ENCODE measurements around the gene ARHGAP26.

ARHGAP26 gene

DNA sequence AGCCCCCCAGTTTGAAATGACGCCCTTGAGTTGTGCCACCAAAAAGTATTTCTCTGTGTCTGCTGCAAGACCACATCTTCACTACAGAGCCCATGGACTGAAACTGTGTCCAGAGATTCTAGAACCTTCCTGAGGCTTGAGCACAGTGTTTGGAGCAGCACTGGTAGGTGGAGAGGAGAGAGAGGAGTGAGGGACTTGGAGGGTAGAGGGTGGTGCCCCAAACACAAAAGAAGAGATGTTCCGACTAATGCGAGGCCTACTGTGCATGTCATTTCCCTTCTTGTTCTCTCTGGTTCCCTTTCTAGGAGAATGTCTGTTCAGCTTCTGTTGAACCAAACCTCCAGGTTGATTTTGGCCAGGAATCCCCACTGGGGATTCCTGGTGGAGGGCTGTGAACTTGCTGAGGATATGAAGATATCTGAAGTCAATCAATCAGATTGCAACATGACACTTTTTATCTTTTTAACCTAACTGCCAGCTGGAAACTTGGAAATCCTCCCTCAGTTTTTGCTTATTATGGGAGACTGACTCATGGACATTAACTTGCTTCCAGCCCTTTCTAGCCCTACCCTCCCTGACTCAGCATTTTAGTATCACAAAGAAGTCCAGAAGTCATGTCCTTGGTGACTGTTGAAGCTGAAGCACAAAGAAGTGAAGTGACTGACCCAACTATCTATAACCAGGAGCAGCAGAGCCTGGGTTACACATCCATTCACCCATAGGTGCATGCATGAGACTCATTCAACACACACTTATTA is 478.8 kb downstream of the ARHGAP26 start:
- no peak for DNase-seq (ENCODE audit: low read depth, low spot score)
- Histone ChIP-seq H3K36me3 (ENCODE audit: insufficient read depth, insufficient read length, low read length) (no peaks in the 10 kb centered on the region), H3K9ac (ENCODE audit: insufficient read length, low read depth) (no peak overlapping the region)

DNA sequence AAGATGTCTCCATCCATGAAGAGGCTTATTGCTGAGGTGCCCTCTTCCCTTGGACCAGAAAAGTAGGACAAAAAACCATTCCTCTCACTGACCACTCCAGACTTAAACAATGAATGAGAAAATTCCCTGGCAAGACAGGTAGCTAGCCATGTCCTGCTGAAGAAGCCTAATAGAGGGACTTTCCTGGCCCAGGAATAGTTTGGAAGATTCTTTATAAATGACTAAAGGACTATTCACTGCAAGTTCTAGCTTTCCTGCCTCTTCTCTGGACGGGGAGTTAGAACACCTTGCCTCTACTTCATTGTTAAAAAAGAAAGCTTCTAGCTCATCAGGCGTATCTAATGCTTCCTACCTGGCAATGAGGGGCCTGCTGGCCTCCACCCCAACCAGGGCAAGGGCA is 479.7 kb downstream of the ARHGAP26 start:
- Histone ChIP-seq H3K4me3 (ENCODE audit: insufficient read length, low read depth) (no peak overlapping the region), H3K27me3 (ENCODE audit: insufficient read depth, insufficient read length) (no peaks in the 10 kb centered on the region), H3K9ac (ENCODE audit: insufficient read length, low read depth) (no peak overlapping the region), H3K36me3 (ENCODE audit: insufficient read depth, insufficient read length, low read length) (no peaks in the 10 kb centered on the region), H3K9me3 (ENCODE audit: insufficient read depth, low read length) (no peaks in the 10 kb centered on the region; the same call in 1 of the 2 replicates), H3K4me1 (ENCODE audit: insufficient read depth, insufficient read length) (no peaks in the 10 kb centered on the region)
- no peak for DNase-seq (ENCODE audit: low read depth, low spot score)
- TF ChIP-seq YY1 (IDR thresholded peaks at IDR 0.05; ENCODE audit: insufficient read depth, insufficient read length), result no peak
- TF ChIP-seq ZNF274 (IDR thresholded peaks at IDR 0.05; ENCODE audit: low read depth, low read length), result no peak
- no peak for TF ChIP-seq SUZ12 (IDR thresholded peaks at IDR 0.05; ENCODE audit: extremely low read depth, insufficient read depth, insufficient read length)

More for the DNA sequence above, 478.8 kb downstream of the ARHGAP26 start:
- H3K9me3 ChIP-seq (ENCODE audit: insufficient read depth, low read length), result no peaks in the 10 kb centered on the region; the same call in 1 of the 2 replicates
- TF ChIP-seq SUZ12 (IDR thresholded peaks at IDR 0.05; ENCODE audit: extremely low read depth, insufficient read depth, insufficient read length), result no peak
- no peak for TF ChIP-seq ZNF274 (IDR thresholded peaks at IDR 0.05; ENCODE audit: low read depth, low read length)
- TF ChIP-seq YY1 (IDR thresholded peaks at IDR 0.05; ENCODE audit: insufficient read depth, insufficient read length), result no peak
- no peaks in the 10 kb centered on the region for H3K27me3 ChIP-seq (ENCODE audit: insufficient read depth, insufficient read length)
- no peak overlapping the region for H3K4me3 ChIP-seq (ENCODE audit: insufficient read length, low read depth)
- no peaks in the 10 kb centered on the region for H3K4me1 ChIP-seq (ENCODE audit: insufficient read depth, insufficient read length)

DNA sequence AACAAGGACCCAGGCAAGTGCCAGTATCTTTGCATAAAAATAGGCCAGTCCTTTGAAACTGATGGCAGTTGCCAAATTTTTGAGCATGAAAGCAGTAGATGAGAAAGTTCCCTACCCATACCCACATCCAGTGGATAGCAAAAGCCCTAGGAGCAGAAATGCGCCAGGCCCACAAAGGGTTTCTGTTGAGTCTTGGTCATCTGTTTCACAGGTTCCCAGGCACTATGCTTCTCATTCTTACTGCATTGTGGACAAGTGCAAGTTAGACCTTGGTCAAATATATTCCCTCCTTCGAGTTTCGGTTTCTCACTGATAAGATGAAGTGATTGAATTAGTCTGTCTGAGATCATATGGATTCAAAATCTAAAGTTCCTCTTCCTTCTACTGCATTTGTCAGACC is 481.0 kb downstream of the ARHGAP26 start:
- Histone ChIP-seq H3K36me3 (ENCODE audit: insufficient read depth, insufficient read length, low read length) (no peaks in the 10 kb centered on the region), H3K9me3 (ENCODE audit: insufficient read depth, low read length) (no peaks in the 10 kb centered on the region; the same call in 1 of the 2 replicates), H3K27me3 (ENCODE audit: insufficient read depth, insufficient read length) (no peaks in the 10 kb centered on the region), H3K4me1 (ENCODE audit: insufficient read depth, insufficient read length) (no peaks in the 10 kb centered on the region), H3K9ac (ENCODE audit: insufficient read length, low read depth) (no peak overlapping the region), H3K4me3 (ENCODE audit: insufficient read length, low read depth) (no peak overlapping the region)
- DNase-seq (ENCODE audit: low read depth, low spot score), result no peak
- TF ChIP-seq YY1 (IDR thresholded peaks at IDR 0.05; ENCODE audit: insufficient read depth, insufficient read length) (no peak), SUZ12 (IDR thresholded peaks at IDR 0.05; ENCODE audit: extremely low read depth, insufficient read depth, insufficient read length) (no peak), ZNF274 (IDR thresholded peaks at IDR 0.05; ENCODE audit: low read depth, low read length) (no peak)

DNA sequence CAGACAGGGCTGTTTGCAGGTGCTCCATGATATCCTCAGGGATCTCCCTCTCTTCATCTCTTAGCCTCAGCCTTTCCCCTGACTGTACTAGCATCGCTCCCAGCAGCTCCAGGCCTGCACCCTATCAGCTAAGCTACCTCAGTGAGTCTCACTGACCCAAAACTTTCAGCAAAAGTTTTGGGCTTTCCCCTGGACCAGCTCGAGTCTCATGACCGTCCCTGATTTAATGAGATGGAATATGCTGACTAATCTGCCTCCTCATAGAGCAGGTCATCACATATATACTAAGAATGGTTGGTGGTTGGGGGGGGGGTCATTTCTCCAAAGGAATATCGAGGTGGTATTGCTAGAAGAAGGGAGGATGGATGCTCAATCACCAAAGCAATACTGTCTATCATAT is 481.8 kb downstream of the ARHGAP26 start:
- Histone ChIP-seq H3K4me3 (ENCODE audit: insufficient read length, low read depth) (no peak overlapping the region), H3K9me3 (ENCODE audit: insufficient read depth, low read length) (no peaks in the 10 kb centered on the region; the same call in 1 of the 2 replicates), H3K27me3 (ENCODE audit: insufficient read depth, insufficient read length) (no peaks in the 10 kb centered on the region), H3K9ac (ENCODE audit: insufficient read length, low read depth) (no peak overlapping the region), H3K4me1 (ENCODE audit: insufficient read depth, insufficient read length) (no peaks in the 10 kb centered on the region), H3K36me3 (ENCODE audit: insufficient read depth, insufficient read length, low read length) (no peaks in the 10 kb centered on the region)
- no peak for TF ChIP-seq SUZ12 (IDR thresholded peaks at IDR 0.05; ENCODE audit: extremely low read depth, insufficient read depth, insufficient read length)
- TF ChIP-seq YY1 (IDR thresholded peaks at IDR 0.05; ENCODE audit: insufficient read depth, insufficient read length), result no peak
- TF ChIP-seq ZNF274 (IDR thresholded peaks at IDR 0.05; ENCODE audit: low read depth, low read length), result no peak
- DNase-seq (ENCODE audit: low read depth, low spot score), result no peak

DNA sequence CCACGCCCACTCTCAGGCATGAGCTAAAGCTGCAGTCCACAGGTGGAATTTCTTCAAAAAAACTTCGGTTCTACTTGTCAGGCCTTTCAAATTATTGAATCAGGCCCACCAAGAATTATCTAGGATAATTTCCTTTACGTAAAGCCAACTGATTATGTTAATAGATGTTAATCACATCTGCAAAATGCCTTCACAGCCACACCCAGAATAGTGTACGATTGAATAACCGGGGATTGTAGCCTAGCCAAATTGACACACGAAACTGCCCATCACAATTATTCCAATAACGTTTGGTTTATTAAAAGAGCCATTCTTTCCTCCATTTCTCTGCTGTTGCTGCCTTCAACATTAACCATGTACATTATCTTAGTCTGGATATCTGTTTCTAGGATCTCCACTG is 484.6 kb downstream of the ARHGAP26 start:
- TF ChIP-seq ZNF274 (IDR thresholded peaks at IDR 0.05; ENCODE audit: low read depth, low read length), result no peak
- no peak for TF ChIP-seq YY1 (IDR thresholded peaks at IDR 0.05; ENCODE audit: insufficient read depth, insufficient read length)
- Histone ChIP-seq H3K27me3 (ENCODE audit: insufficient read depth, insufficient read length) (no peaks in the 10 kb centered on the region), H3K36me3 (ENCODE audit: insufficient read depth, insufficient read length, low read length) (no peaks in the 10 kb centered on the region), H3K4me1 (ENCODE audit: insufficient read depth, insufficient read length) (no peaks in the 10 kb centered on the region), H3K9me3 (ENCODE audit: insufficient read depth, low read length) (no peaks in the 10 kb centered on the region), H3K9ac (ENCODE audit: insufficient read length, low read depth) (no peak overlapping the region), H3K4me3 (ENCODE audit: insufficient read length, low read depth) (no peak overlapping the region)
- no peak for DNase-seq (ENCODE audit: low read depth, low spot score)

DNA sequence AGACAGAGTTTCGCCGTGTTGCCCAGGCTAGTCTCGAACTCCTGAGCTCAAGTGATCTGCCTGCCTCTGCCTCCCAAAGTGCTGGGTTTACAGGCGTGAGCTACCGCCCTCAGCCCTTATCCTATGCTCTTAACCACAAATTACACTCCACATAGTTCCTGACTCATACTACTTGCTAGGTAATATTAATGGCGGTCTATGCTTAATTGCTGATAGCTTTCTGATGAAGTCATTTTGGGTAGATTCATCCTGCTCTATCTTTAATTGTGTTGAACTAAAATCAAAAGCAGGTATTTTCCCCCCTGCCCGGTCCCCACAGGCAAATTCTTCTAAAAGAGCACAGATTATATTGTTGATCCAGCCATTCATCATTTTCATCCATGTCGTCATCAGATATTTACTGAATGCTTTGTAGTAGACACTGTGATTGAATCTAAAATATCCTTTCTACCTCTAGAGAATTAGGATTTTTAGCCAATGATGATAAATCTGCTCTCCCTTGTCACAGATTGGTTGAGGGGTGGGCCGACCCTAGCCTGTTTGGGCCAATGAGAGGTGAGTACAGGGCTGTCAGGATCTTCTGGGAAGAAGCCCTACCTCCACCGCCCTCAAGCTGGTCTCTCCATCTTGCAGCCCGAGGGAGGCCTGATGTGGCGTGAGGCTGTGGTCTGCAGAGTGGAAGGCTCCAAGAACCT is 488.5 kb downstream of the ARHGAP26 start:
- H3K9ac ChIP-seq (ENCODE audit: insufficient read length, low read depth), result no peak overlapping the region
- no peaks in the 10 kb centered on the region for H3K27me3 ChIP-seq (ENCODE audit: insufficient read depth, insufficient read length)
- TF ChIP-seq SUZ12 (IDR thresholded peaks at IDR 0.05; ENCODE audit: extremely low read depth, insufficient read depth, insufficient read length), result no peak
- no peak for TF ChIP-seq YY1 (IDR thresholded peaks at IDR 0.05; ENCODE audit: insufficient read depth, insufficient read length)
- no peak for TF ChIP-seq ZNF274 (IDR thresholded peaks at IDR 0.05; ENCODE audit: low read depth, low read length)
- H3K4me3 ChIP-seq (ENCODE audit: insufficient read length, low read depth), result no peak overlapping the region
- DNase-seq (ENCODE audit: low read depth, low spot score), result no peak
- no peaks in the 10 kb centered on the region for H3K4me1 ChIP-seq (ENCODE audit: insufficient read depth, insufficient read length)
- H3K36me3 ChIP-seq (ENCODE audit: insufficient read depth, insufficient read length, low read length), result no peaks in the 10 kb centered on the region
- H3K9me3 ChIP-seq (ENCODE audit: insufficient read depth, low read length), result no peaks in the 10 kb centered on the region

DNA sequence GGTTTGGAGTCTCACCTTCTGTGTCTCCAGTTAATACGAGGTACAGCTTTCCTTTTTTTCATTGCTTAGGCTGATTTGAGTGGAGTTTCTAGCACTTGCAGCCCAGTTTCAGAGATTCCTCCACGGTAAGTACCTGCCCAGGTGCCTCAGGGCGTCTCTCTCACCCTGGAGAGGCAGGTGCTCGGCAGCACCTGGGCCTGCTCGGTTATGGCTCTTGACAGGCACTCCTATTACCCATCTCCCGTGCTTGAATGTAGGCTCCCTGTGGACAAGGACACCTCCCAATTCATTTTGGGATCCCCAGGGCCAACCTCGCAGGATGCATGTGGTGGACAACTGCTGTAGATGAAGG is 489.1 kb downstream of the ARHGAP26 start:
- H3K4me3 ChIP-seq (ENCODE audit: insufficient read length, low read depth), result no peak overlapping the region
- no peak overlapping the region for H3K9ac ChIP-seq (ENCODE audit: insufficient read length, low read depth)
- no peaks in the 10 kb centered on the region for H3K4me1 ChIP-seq (ENCODE audit: insufficient read depth, insufficient read length)
- H3K9me3 ChIP-seq (ENCODE audit: insufficient read depth, low read length), result no peaks in the 10 kb centered on the region
- DNase-seq (ENCODE audit: low read depth, low spot score), result no peak
- H3K27me3 ChIP-seq (ENCODE audit: insufficient read depth, insufficient read length), result no peaks in the 10 kb centered on the region
- TF ChIP-seq SUZ12 (IDR thresholded peaks at IDR 0.05; ENCODE audit: extremely low read depth, insufficient read depth, insufficient read length) (no peak), ZNF274 (IDR thresholded peaks at IDR 0.05; ENCODE audit: low read depth, low read length) (no peak), YY1 (IDR thresholded peaks at IDR 0.05; ENCODE audit: insufficient read depth, insufficient read length) (no peak)
- H3K36me3 ChIP-seq (ENCODE audit: insufficient read depth, insufficient read length, low read length), result no peaks in the 10 kb centered on the region

All from NT2/D1 (cell line).